Uterus (tissue), 4 donors: ENCODE data around the gene SLC23A2. TPM values are rescaled to one million over a fixed set of nuclear protein-coding genes. Genes with fewer than 3 reads are reported as not detected.

Source experiments
- DNase-seq, 2 donors: peaks; one replicate each; pipeline ENCODE4 v3.0.0-alpha.2; 2019 to 2020
- H3K27ac ChIP-seq, 2 donors: fragments of 200-600 bp; sonication (generic); 1 replicate in 1 of 2; 2 replicates in 1 of 2; pipeline ENCODE4 v1.5.1; 2016 to 2018
- H3K27me3 ChIP-seq, 2 donors: fragments of 200-600 bp; sonication (generic); one replicate each; pipeline ENCODE4 v1.5.1; 2018 to 2019; ENCODE audit warnings: control low read depth in 1 of 2
- H3K36me3 ChIP-seq, 2 donors: fragments of 200-600 bp; sonication (generic); one replicate each; pipeline ENCODE4 v1.5.1; 2019; ENCODE audit warnings: control low read depth in 1 of 2
- H3K4me1 ChIP-seq, 2 donors: fragments of 200-600 bp; sonication (generic); one replicate each; pipeline ENCODE4 v1.5.1; 2018 to 2019; ENCODE audit warnings: control low read depth in 1 of 2
- H3K4me3 ChIP-seq, 2 donors: fragments of 200-600 bp; sonication (generic); 1 replicate in 1 of 2; 2 replicates in 1 of 2; pipeline ENCODE4 v1.5.1; 2018 to 2019; ENCODE audit warnings: mild to moderate bottlenecking in 1 of 2
- H3K9me3 ChIP-seq, 2 donors: fragments of 200-600 bp; sonication (generic); one replicate each; pipeline ENCODE4 v1.5.1; 2019; ENCODE audit warnings: control low read depth in 1 of 2
- CTCF ChIP-seq, 4 experiments: fragments of 200-600 bp in 2 of 4; fragments of 450-650 bp in 2 of 4; sonication (generic) in 2 of 4; IDR thresholded peaks; one replicate each; pipeline ENCODE4 v1.5.1; 2016 to 2019; ENCODE audit warnings: antibody characterized with exemption in 4 of 4, mild to moderate bottlenecking in 2 of 4, moderate library complexity in 1 of 4
- POLR2A ChIP-seq, 2 donors: fragments of 450-650 bp; IDR thresholded peaks; one replicate each; pipeline ENCODE4 v1.6.1; 2016; ENCODE audit warnings: antibody characterized with exemption in 2 of 2, mild to moderate bottlenecking in 1 of 2, moderate library complexity in 1 of 2
- intact Hi-C: fragments of 100-400 bp; cut with DNase I; formaldehyde crosslinking; loops from one replicate; pipeline ENCODE4 v1.15.1; 2023; ENCODE audit warnings: low total_unique reads
- total RNA-seq, 4 donors: library from RNA; depleted of rRNA in 3 of 4; stranded (reverse); fragments of >200 nt in 3 of 4; gene quantifications; one replicate each; pipeline versions ENCODE4 v1.1.0 to v1.2.4, GENCODE V29; 2014 to 2023
- donor health status: DM: yes; HTN: yes; CAD: no.

SLC23A2 gene
- total RNA-seq, 4 donors from 2014 or later = 6.2 to 41.4 (median 26.6) TPM

DNA sequence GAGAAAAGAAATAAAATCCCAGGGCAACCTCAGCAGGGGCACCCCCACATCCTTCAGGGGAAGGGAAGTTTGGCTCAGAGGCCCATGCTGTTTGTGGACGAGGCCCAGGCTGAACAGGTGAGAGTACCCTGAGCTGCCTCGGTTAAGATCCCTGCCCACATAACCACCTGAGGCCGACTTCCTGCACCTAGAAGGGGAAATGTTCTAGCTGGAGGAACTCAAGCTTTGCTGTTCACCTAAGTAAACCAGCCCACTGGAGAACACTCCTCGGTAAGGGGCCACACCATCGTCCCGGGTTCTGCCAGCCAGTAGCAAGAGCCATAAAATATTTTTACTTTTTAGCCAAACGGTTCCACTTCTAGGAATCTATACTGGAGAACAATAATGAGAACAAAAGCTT, 88.2 kb downstream of the SLC23A2 start:
- Histone ChIP-seq H3K36me3 (no peaks in the 10 kb centered on the region), H3K27ac (no peak overlapping the region), H3K27me3 (no peaks in the 10 kb centered on the region), H3K4me3 (no peak overlapping the region), H3K4me1 (no peaks in the 10 kb centered on the region), H3K9me3 (no peaks in the 10 kb centered on the region)
- DNase-seq = no peak
- TF ChIP-seq CTCF (IDR thresholded peaks at IDR 0.05) (no peak), POLR2A (IDR thresholded peaks at IDR 0.05) (no peak)
- intact Hi-C loops = no loop called here

- DNase-seq = no peak
- Histone ChIP-seq H3K4me1 (no peaks in the 10 kb centered on the region), H3K4me3 (no peak overlapping the region), H3K36me3 (no peaks in the 10 kb centered on the region), H3K9me3 (no peaks in the 10 kb centered on the region), H3K27me3 (no peaks in the 10 kb centered on the region), H3K27ac (no peak overlapping the region)
- intact Hi-C loops = no loop called here
- TF ChIP-seq CTCF (IDR thresholded peaks at IDR 0.05) = no peak
- no peak for TF ChIP-seq POLR2A (IDR thresholded peaks at IDR 0.05)
These were observed 88.7 kb downstream of the SLC23A2 start for GRCh38 chr20:4912380-4913142.

DNA sequence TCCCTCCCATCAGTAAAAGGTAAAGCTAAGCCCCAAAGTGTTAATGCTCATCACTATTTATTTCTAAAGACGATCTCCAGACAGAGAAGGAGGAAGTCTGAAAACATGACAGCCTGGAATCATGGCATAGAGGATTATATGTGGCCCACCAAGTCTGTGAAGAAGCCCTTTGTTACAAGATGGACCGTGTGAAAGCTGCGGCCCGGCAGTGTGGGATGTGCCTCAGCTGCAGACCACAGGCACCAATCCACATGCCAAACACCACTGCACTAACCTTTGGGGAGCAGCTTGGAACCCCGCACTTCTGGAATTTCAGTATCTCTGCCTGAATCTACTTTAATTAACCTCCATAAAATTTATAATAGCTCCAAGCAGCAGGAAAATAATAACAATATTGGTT, 90.4 kb downstream of the SLC23A2 start:
- H3K9me3 ChIP-seq = no peaks in the 10 kb centered on the region
- H3K36me3 ChIP-seq = no peaks in the 10 kb centered on the region
- no peak overlapping the region for H3K4me3 ChIP-seq
- no peaks in the 10 kb centered on the region for H3K4me1 ChIP-seq
- no peak for DNase-seq
- intact Hi-C loops = no loop called here
- H3K27me3 ChIP-seq = no peaks in the 10 kb centered on the region
- H3K27ac ChIP-seq = no peak overlapping the region
- TF ChIP-seq CTCF (IDR thresholded peaks at IDR 0.05) (no peak), POLR2A (IDR thresholded peaks at IDR 0.05) (no peak)

DNA sequence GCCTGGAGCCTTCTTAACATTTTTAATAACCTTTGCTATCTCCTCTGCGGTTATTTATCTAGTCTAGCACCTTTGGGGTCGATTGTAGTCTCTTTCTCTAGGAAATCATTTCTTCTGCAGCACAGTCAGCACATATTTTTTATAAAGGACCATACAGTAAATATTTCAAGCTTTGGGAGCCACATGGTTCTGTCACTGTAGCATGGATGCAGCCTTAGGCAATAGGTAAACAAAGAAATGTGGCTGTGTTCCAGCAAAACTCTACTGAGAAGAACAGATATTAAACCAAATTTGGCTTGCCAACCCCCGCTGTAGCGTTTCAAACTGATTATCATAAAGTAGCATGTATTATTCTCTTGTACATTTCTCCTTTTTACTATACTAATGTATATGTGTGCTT, 95.7 kb downstream of the SLC23A2 start:
- DNase-seq = no peak
- intact Hi-C loops = no loop called here
- no peaks in the 10 kb centered on the region for H3K4me1 ChIP-seq
- TF ChIP-seq CTCF (IDR thresholded peaks at IDR 0.05) (no peak), POLR2A (IDR thresholded peaks at IDR 0.05) (no peak)
- no peak overlapping the region for H3K27ac ChIP-seq
- no peaks in the 10 kb centered on the region for H3K36me3 ChIP-seq
- H3K27me3 ChIP-seq = no peaks in the 10 kb centered on the region
- H3K4me3 ChIP-seq = no peak overlapping the region
- H3K9me3 ChIP-seq = no peaks in the 10 kb centered on the region

DNA sequence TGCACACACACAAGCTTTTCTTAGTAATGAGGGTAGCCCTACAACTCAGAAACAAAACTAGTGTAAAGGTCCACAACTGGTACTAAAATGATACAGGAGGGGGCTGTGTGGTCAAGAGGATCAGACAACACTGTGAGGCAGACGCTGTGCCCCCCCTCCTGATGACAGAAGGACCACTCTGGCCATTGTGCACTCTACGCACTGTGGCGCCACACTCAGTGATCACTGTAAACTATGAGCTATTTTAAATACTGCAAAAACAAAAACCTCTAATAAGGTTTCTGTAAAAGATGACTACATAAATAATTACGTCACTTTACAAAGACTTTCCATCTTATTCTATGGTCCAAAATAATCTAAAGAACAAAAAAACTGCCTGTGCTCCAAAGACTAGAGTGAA, 96.1 kb downstream of the SLC23A2 start:
- no peaks in the 10 kb centered on the region for H3K27me3 ChIP-seq
- DNase-seq = no peak

More for the DNA sequence above, 96.1 kb downstream of the SLC23A2 start:
- Histone ChIP-seq H3K27ac (no peak overlapping the region), H3K4me3 (no peak overlapping the region), H3K9me3 (no peaks in the 10 kb centered on the region), H3K36me3 (no peaks in the 10 kb centered on the region), H3K4me1 (no peaks in the 10 kb centered on the region)
- intact Hi-C loops = no loop called here
- TF ChIP-seq CTCF (IDR thresholded peaks at IDR 0.05) (no peak), POLR2A (IDR thresholded peaks at IDR 0.05) (no peak)
